Esophagus muscularis mucosa (tissue), 4 donors: ENCODE data around the gene FBN1. TPM values are rescaled to one million over a fixed set of nuclear protein-coding genes. Genes with fewer than 3 reads are reported as not detected.
A peak's percentile ranks its signal among the peaks of the same experiment; 100 is the strongest.

Experiments used
- DNase-seq: peaks from one replicate; pipeline ENCODE4 v3.0.0-alpha.2; 2017; ENCODE audit errors: extremely low spot score
- H3K27ac ChIP-seq, 4 donors: fragments of 200-600 bp; sonication (generic); replicated peaks in 1 of 4; 1 replicate in 3 of 4; 2 replicates in 1 of 4; pipeline ENCODE4 v1.5.1; 2016 to 2019; ENCODE audit warnings: mild to moderate bottlenecking in 1 of 4
- H3K27me3 ChIP-seq, 4 donors: fragments of 200-600 bp; sonication (generic); one replicate each; pipeline versions ENCODE4 v1.5.1 to v1.6.0; 2016 to 2019
- H3K36me3 ChIP-seq, 4 donors: fragments of 200-600 bp; sonication (generic); one replicate each; pipeline ENCODE4 v1.5.1; 2016 to 2019
- H3K4me1 ChIP-seq, 4 donors: fragments of 200-600 bp; sonication (generic); one replicate each; pipeline ENCODE4 v1.5.1; 2016 to 2019
- H3K4me3 ChIP-seq, 4 donors: fragments of 200-600 bp; sonication (generic); 1 replicate in 2 of 4; 2 replicates in 2 of 4; pipeline ENCODE4 v1.5.1; 2016 to 2019; ENCODE audit warnings: mild to moderate bottlenecking in 4 of 4, moderate library complexity in 1 of 4
- H3K9me3 ChIP-seq, 4 donors: fragments of 200-600 bp; sonication (generic); 1 replicate in 3 of 4; 2 replicates in 1 of 4; pipeline ENCODE4 v1.5.1; 2016 to 2019
- CTCF ChIP-seq, 3 experiments: fragments of 200-600 bp in 2 of 3; fragments of 450-650 bp in 1 of 3; sonication (generic) in 2 of 3; IDR thresholded peaks; one replicate each; pipeline ENCODE4 v1.5.1; 2017 to 2019; ENCODE audit warnings: antibody characterized with exemption in 3 of 3, mild to moderate bottlenecking in 2 of 3, moderate library complexity in 1 of 3
- EP300 ChIP-seq: sonication (generic); formaldehyde crosslinking; IDR thresholded peaks from one replicate; pipeline ENCODE4 v1.6.1; 2017; ENCODE audit warnings: antibody characterized with exemption
- POLR2A ChIP-seq: fragments of 450-650 bp; IDR thresholded peaks from one replicate; pipeline ENCODE4 v1.6.1; 2017; ENCODE audit warnings: antibody characterized with exemption, moderate library complexity, mild to moderate bottlenecking, low read depth
- POLR2AphosphoS5 ChIP-seq, 2 donors: sonication (generic); formaldehyde crosslinking; IDR thresholded peaks; one replicate each; pipeline ENCODE4 v1.6.1; 2017; ENCODE audit warnings: antibody characterized with exemption in 2 of 2
- WGBS: methylation state at CpG from one replicate; pipeline ENCODE4 v1.1.5; 2018; 5-methylcytosine and 5-hydroxymethylcytosine counted together
- intact Hi-C: fragments of 100-400 bp; cut with DNase I; formaldehyde crosslinking; loops from one replicate; pipeline ENCODE4 v1.15.1; 2023
- total RNA-seq, 4 donors: library from RNA; depleted of rRNA; stranded (reverse); fragments of >200 nt; gene quantifications; one replicate each; pipeline versions ENCODE4 v1.1.0 to v1.2.1, GENCODE V29; 2016

Gene FBN1
- total RNA-seq, 4 donors from 2014 or later, result 159 to 253 (median 226) TPM

GRCh38 chr15:48469681-48470080 lies 175.8 kb downstream of the FBN1 start:
- WGBS, result 94% methylated on average over 5 of the region's 5 CpGs
- no peak for TF ChIP-seq EP300
- TF ChIP-seq CTCF (IDR thresholded peaks at IDR 0.05), result no peak
- TF ChIP-seq POLR2AphosphoS5 (IDR thresholded peaks at IDR 0.05), result no peak
- TF ChIP-seq POLR2A, result no peak
- H3K4me3 ChIP-seq, result no peak overlapping the region

GRCh38 chr15:48469271-48469670 lies 176.2 kb downstream of the FBN1 start:
- TF ChIP-seq POLR2A, result no peak
- no peak for TF ChIP-seq EP300
- no peak for TF ChIP-seq POLR2AphosphoS5 (IDR thresholded peaks at IDR 0.05)
- no peak for TF ChIP-seq CTCF (IDR thresholded peaks at IDR 0.05)
- no peak overlapping the region for H3K4me3 ChIP-seq
- H3K27ac ChIP-seq, result peak overlapping the region in 3 of 4 donors; percentile 18 to 25 (median 24)
- 93% methylated on average over 6 of the region's 6 CpGs for WGBS
- no peaks in the 10 kb centered on the region for H3K27me3 ChIP-seq
- intact Hi-C loops, result no loop called here
- H3K36me3 ChIP-seq, result peaks cover 60 to 99% (median 72%) of the 10 kb centered on the region in 4 donors
- H3K9me3 ChIP-seq, result no peaks in the 10 kb centered on the region
- no peak for DNase-seq
- H3K4me1 ChIP-seq, result peaks cover 0 to 48% (median 46%) of the 10 kb centered on the region in 4 donors

More at GRCh38 chr15:48469681-48470080, 175.8 kb downstream of the FBN1 start:
- Histone ChIP-seq H3K4me1 (peaks cover 0 to 48% (median 46%) of the 10 kb centered on the region in 4 donors), H3K36me3 (peaks cover 61 to 99% (median 71%) of the 10 kb centered on the region in 4 donors), H3K27ac (peak overlapping the region in 3 of 4 donors; percentile 18 to 25 (median 24)), H3K9me3 (no peaks in the 10 kb centered on the region), H3K27me3 (no peaks in the 10 kb centered on the region)
- DNase-seq, result no peak
- intact Hi-C loops, result loop anchor here (10.0 kb wide), 1 partner anchor 175 kb away; the partner anchor contains the start of gene FBN1

GRCh38 chr15:48467801-48468200 lies 177.7 kb downstream of the FBN1 start:
- DNase-seq, result no peak
- TF ChIP-seq POLR2AphosphoS5 (IDR thresholded peaks at IDR 0.05) (no peak), POLR2A (no peak), EP300 (no peak), CTCF (IDR thresholded peaks at IDR 0.05) (no peak)
- no peaks in the 10 kb centered on the region for H3K9me3 ChIP-seq
- H3K4me1 ChIP-seq, result peaks cover 0 to 49% (median 45%) of the 10 kb centered on the region in 4 donors
- H3K36me3 ChIP-seq, result peaks cover 63 to 99% (median 74%) of the 10 kb centered on the region in 4 donors
- H3K27ac ChIP-seq, result no peak overlapping the region
- intact Hi-C loops, result no loop called here
- H3K27me3 ChIP-seq, result no peaks in the 10 kb centered on the region
- 97% methylated on average over 4 of the region's 4 CpGs for WGBS
- H3K4me3 ChIP-seq, result no peak overlapping the region

- no peaks in the 10 kb centered on the region for H3K27me3 ChIP-seq
- no peaks in the 10 kb centered on the region for H3K9me3 ChIP-seq
- H3K4me3 ChIP-seq, result no peak overlapping the region
- DNase-seq, result no peak
- 100% methylated on average over 1 of the region's 1 CpG for WGBS
- H3K4me1 ChIP-seq, result peaks cover 0 to 39% (median 37%) of the 10 kb centered on the region in 4 donors
- peaks cover 67 to 99% (median 77%) of the 10 kb centered on the region in 4 donors for H3K36me3 ChIP-seq
- TF ChIP-seq POLR2A (no peak), CTCF (IDR thresholded peaks at IDR 0.05) (no peak)
- intact Hi-C loops, result no loop called here
- peak overlapping the region in 2 of 4 donors; percentile 2 to 52 for H3K27ac ChIP-seq
Observed at GRCh38 chr15:48466820-48467219, 178.7 kb downstream of the FBN1 start.

GRCh38 chr15:48466079-48466478 lies 179.4 kb downstream of the FBN1 start:
- H3K27ac ChIP-seq, result peak overlapping the region in 2 of 4 donors; percentile 32 to 52

More at GRCh38 chr15:48466079-48466478, 179.4 kb downstream of the FBN1 start:
- peaks cover 72 to 100% (median 76%) of the 10 kb centered on the region in 4 donors for H3K36me3 ChIP-seq
- H3K4me3 ChIP-seq, result no peak overlapping the region
- no peak for TF ChIP-seq CTCF (IDR thresholded peaks at IDR 0.05)
- no peak for TF ChIP-seq EP300
- TF ChIP-seq POLR2A, result no peak
- no peak for TF ChIP-seq POLR2AphosphoS5 (IDR thresholded peaks at IDR 0.05)
- H3K27me3 ChIP-seq, result no peaks in the 10 kb centered on the region
- intact Hi-C loops, result no loop called here
- no peak for DNase-seq
- peaks cover 0 to 31% (median 30%) of the 10 kb centered on the region in 4 donors for H3K4me1 ChIP-seq
- H3K9me3 ChIP-seq, result no peaks in the 10 kb centered on the region
